Left ventricle myocardium inferior (tissue), 1 donor: ENCODE measurements around the gene ANGPT4. TPM values are rescaled to one million over a fixed set of nuclear protein-coding genes. Genes with fewer than 3 reads are reported as not detected.

Experiments
- DNase-seq: peaks from one replicate; pipeline ENCODE4 v3.0.0-alpha.2; 2020
- H3K27ac ChIP-seq: fragments of 200-600 bp; replicated peaks from 2 replicates; pipeline ENCODE4 v1.8.0; 2021
- H3K27me3 ChIP-seq: fragments of 200-600 bp; 2 replicates; pipeline ENCODE4 v1.8.0; 2021; ENCODE audit warnings: low read depth
- H3K36me3 ChIP-seq: fragments of 200-600 bp; 2 replicates; pipeline ENCODE4 v1.8.0; 2021
- H3K4me1 ChIP-seq: fragments of 200-600 bp; 2 replicates; pipeline ENCODE4 v1.8.0; 2021
- H3K4me3 ChIP-seq: fragments of 200-600 bp; 2 replicates; pipeline ENCODE4 v1.8.0; 2021; ENCODE audit warnings: mild to moderate bottlenecking, moderate library complexity
- H3K9me3 ChIP-seq: fragments of 200-600 bp; replicated peaks from 2 replicates; pipeline ENCODE4 v1.8.0; 2021
- intact Hi-C: fragments of 100-400 bp; cut with micrococcal nuclease; formaldehyde crosslinking; loops from one replicate; pipeline ENCODE4 v1.11.0; 2022
- total RNA-seq: library from RNA; stranded (reverse); fragmentation: NEBNext Ultra II Directional; extraction: Animal tissue kit (Norgen Biotek cat#: 25700); gene quantifications from one replicate; pipeline ENCODE4 v1.2.1, GENCODE V29; 2021
- TF ChIP-seq, protein P1 (sequence below): fragments of 200-600 bp; IDR thresholded peaks from 2 replicates; pipeline ENCODE4 v1.8.0; 2021; ENCODE audit warnings: antibody characterized with exemption, mild to moderate bottlenecking, borderline replicate concordance
- donor health status: DM: no; HTN: yes; CAD: no; lungs with severe emphysema.

The ANGPT4 gene
- total RNA-seq, 1 donor from 2014 or later: 0.05 TPM

DNA sequence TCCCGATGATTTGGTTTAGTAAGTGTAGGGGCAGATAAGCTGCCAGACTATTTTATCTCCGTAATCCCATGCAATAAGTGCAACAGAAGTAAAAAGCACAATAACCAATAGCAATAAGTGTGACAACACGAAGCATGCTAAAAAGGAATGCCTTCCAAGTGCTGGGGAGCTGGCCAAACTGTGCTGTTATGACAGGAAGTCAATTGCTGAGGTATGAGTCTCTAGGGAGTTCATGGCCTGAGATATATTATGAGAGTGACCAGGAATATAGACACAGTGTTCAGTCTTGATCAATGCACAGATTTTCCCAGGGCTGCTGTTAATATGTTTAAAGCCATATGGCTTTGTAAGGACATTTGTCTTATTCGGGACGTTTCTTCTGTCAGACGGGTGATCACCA lies 10.5 kb upstream of the ANGPT4 start:
- no peak for DNase-seq
- no peak overlapping the region for H3K27ac ChIP-seq
- intact Hi-C loops: no loop called here
- peaks cover 6% of the 10 kb centered on the region for H3K4me1 ChIP-seq
- peaks cover 15% of the 10 kb centered on the region for H3K9me3 ChIP-seq
- H3K4me3 ChIP-seq: no peak overlapping the region
- H3K27me3 ChIP-seq: peaks cover 41% of the 10 kb centered on the region
- TF ChIP-seq, protein P1, sequence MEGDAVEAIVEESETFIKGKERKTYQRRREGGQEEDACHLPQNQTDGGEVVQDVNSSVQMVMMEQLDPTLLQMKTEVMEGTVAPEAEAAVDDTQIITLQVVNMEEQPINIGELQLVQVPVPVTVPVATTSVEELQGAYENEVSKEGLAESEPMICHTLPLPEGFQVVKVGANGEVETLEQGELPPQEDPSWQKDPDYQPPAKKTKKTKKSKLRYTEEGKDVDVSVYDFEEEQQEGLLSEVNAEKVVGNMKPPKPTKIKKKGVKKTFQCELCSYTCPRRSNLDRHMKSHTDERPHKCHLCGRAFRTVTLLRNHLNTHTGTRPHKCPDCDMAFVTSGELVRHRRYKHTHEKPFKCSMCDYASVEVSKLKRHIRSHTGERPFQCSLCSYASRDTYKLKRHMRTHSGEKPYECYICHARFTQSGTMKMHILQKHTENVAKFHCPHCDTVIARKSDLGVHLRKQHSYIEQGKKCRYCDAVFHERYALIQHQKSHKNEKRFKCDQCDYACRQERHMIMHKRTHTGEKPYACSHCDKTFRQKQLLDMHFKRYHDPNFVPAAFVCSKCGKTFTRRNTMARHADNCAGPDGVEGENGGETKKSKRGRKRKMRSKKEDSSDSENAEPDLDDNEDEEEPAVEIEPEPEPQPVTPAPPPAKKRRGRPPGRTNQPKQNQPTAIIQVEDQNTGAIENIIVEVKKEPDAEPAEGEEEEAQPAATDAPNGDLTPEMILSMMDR: no peak
- H3K36me3 ChIP-seq: no peaks in the 10 kb centered on the region

DNA sequence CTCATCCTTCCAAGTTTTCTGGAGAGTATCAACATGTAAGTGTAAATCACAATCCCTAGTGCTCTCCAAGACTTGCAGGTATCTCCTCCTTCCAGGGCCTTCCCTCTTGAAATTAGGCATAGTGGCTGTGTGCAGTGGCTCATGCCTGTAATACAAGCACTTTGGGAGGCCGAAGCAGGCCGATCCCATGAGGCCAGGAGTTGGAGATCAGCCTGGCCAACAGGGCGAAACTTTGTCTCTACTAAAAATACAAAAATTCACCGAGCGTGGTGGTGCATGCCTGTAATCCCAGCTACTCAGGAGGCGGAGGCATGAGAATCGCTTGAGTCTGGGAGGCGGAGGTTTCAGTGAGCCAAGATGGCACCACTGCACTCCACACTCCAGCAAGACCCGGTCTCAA lies 9.4 kb upstream of the ANGPT4 start:
- DNase-seq: no peak
- no peaks in the 10 kb centered on the region for H3K36me3 ChIP-seq
- peaks cover 3% of the 10 kb centered on the region for H3K9me3 ChIP-seq
- peaks cover 41% of the 10 kb centered on the region for H3K27me3 ChIP-seq
- no peak overlapping the region for H3K4me3 ChIP-seq
- intact Hi-C loops: no loop called here
- TF ChIP-seq, protein P1: no peak
- peaks cover 6% of the 10 kb centered on the region for H3K4me1 ChIP-seq
- H3K27ac ChIP-seq: no peak overlapping the region

DNA sequence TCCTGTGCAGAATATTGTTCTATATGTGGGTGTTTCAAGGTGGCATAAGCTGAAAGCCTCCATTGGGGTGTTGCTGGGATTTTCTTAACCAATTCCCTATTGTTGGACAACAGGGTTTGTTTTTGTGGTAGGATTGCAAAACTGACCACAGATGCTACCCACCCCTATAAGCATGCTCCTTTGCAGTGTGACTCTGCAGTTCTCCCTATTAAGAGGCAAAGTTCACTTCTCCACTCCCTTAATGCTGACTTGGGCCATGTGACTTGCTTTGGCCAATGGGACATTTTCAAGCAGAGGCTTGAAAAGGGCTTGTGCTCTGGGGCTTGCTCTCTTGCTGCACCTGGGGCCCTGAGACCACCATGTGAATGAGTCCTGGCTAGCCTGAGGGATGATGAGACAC lies 8.5 kb upstream of the ANGPT4 start:
- H3K27me3 ChIP-seq: peaks cover 37% of the 10 kb centered on the region
- intact Hi-C loops: no loop called here
- peaks cover 6% of the 10 kb centered on the region for H3K4me1 ChIP-seq

DNA sequence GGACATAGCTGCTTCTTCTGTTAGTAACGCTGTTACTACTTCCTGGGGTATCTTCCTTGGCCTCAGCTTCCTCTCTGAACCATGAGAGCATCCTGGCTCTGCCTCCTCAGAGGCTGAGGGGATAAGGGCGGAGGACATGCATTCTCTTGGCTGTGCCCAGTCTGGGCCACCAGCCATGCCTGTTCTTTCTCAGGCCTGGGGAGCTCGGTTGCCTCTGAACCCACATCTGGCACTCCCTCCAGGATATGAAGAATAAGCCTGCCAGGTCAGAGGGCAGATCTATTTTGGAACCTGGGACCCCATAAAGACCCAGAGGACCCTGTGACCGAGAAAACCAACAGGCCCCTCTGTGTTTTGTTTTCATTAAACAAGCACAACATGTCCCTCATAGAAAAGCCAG lies 6.6 kb upstream of the ANGPT4 start:
- TF ChIP-seq, protein P1: no peak
- no peak for DNase-seq
- H3K9me3 ChIP-seq: no peaks in the 10 kb centered on the region
- H3K27me3 ChIP-seq: peaks cover 28% of the 10 kb centered on the region
- no peak overlapping the region for H3K4me3 ChIP-seq
- intact Hi-C loops: no loop called here
- no peak overlapping the region for H3K27ac ChIP-seq
- H3K4me1 ChIP-seq: peaks cover 6% of the 10 kb centered on the region
- H3K36me3 ChIP-seq: no peaks in the 10 kb centered on the region

More for the DNA sequence above, 8.5 kb upstream of the ANGPT4 start:
- TF ChIP-seq, protein P1: no peak
- H3K36me3 ChIP-seq: no peaks in the 10 kb centered on the region
- no peak overlapping the region for H3K4me3 ChIP-seq
- H3K9me3 ChIP-seq: no peaks in the 10 kb centered on the region
- DNase-seq: no peak
- no peak overlapping the region for H3K27ac ChIP-seq

DNA sequence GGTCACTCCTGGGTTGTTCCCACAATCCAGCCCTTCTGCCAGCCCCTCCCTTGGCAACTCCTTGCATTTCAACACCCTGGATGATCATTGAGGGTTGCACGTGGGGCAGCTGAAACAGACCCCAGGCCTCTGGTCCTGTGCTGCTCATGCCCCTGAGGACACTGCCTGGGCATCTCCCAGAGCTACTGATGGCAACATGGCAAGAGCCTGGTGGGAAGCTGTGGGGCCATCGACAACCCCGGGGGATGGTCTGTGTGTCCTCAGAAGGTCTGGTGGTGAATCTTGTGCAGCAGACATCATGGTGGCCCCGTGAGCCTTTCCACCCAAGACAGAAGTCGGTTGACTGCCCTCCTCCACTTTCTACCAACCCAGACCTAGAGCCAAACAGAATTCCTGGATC lies 4.9 kb upstream of the ANGPT4 start:
- peaks cover 5% of the 10 kb centered on the region for H3K4me1 ChIP-seq
- no peaks in the 10 kb centered on the region for H3K36me3 ChIP-seq
- H3K9me3 ChIP-seq: no peaks in the 10 kb centered on the region
- intact Hi-C loops: no loop called here
- no peak for DNase-seq
- no peak overlapping the region for H3K27ac ChIP-seq
- no peak overlapping the region for H3K4me3 ChIP-seq
- TF ChIP-seq, protein P1: no peak
- H3K27me3 ChIP-seq: peaks cover 15% of the 10 kb centered on the region

DNA sequence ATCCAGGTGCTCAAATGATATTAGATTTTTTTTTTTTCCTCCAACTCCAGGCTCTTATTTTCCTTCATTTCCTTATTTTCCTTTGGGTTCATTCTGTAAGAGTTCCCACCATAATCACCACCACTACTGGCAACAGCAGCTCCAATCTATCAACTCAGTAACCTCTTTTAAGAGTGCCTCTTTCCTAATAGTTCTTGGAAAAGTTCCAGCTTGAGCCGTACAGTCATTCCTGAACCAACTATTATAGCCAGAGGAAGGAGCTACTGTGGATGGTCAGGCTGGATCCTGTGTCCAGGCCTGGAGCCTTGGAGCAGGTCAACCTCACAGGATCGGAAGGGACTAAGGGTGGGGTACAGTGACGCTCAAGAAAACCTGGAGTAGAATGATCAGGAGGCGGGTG lies 4.2 kb upstream of the ANGPT4 start:
- Histone ChIP-seq H3K4me3 (no peak overlapping the region), H3K4me1 (peaks cover 11% of the 10 kb centered on the region), H3K36me3 (no peaks in the 10 kb centered on the region), H3K27ac (no peak overlapping the region), H3K27me3 (peaks cover 14% of the 10 kb centered on the region), H3K9me3 (no peaks in the 10 kb centered on the region)
- no peak for DNase-seq
- intact Hi-C loops: no loop called here
- TF ChIP-seq, protein P1: no peak
